HEK293 (cell line): ENCODE results near the gene SCGB1D2.
A peak's percentile ranks its signal among the peaks of the same experiment; 100 is the strongest.

Experiments
- CTCF ChIA-PET: fragments of 350-600 bp; formaldehyde crosslinking; extraction: SDS; loops from one replicate; lab custom pipeline; 2021; ENCODE audit warnings: antibody characterized with exemption; lab: Yijun Ruan, JAX
- POLR2A ChIA-PET: fragments of 300-600 bp; formaldehyde crosslinking; extraction: SDS; loops from one replicate; lab custom pipeline; 2020; ENCODE audit warnings: antibody characterized with exemption, inconsistent platforms; lab: Yijun Ruan, JAX
- H3K27ac ChIP-seq: fragments of 200-500 bp; sonication (Bioruptor generic); 2 replicates; pipeline ENCODE4 v1.5.1; 2014; ENCODE audit warnings: low read depth, low read length, control low read depth, inconsistent platforms; ENCODE audit errors: extremely low read depth
- H3K36me3 ChIP-seq, 2 experiments: fragments of 200-500 bp in 1 of 2; sonication (Bioruptor generic) in 1 of 2; 1 replicate in 1 of 2; 2 replicates in 1 of 2; pipeline ENCODE4 v1.5.1; 2014 to 2017; ENCODE audit warnings: inconsistent platforms in 2 of 2, low read length in 2 of 2; ENCODE audit not compliant: control insufficient read depth in 2 of 2, insufficient read depth in 1 of 2
- H3K4me1 ChIP-seq: fragments of 200-500 bp; sonication (Bioruptor generic); 2 replicates; pipeline ENCODE4 v1.5.1; 2014; ENCODE audit warnings: mild to moderate bottlenecking, low read length, inconsistent platforms; ENCODE audit not compliant: control insufficient read depth, insufficient read depth
- H3K4me3 ChIP-seq: 2 replicates; pipeline ENCODE4 v1.5.1; 2011; ENCODE audit warnings: low read depth, mild to moderate bottlenecking, control low read depth, low read length, moderate library complexity
- H3K9me3 ChIP-seq: fragments of 200-500 bp; sonication (Bioruptor generic); 2 replicates; pipeline ENCODE4 v1.5.1; 2014; ENCODE audit warnings: low read depth, low read length, inconsistent platforms; ENCODE audit not compliant: control insufficient read depth, insufficient read depth
- GFI1B ChIP-seq: fragments of 450-650 bp; formaldehyde crosslinking; IDR thresholded peaks from 2 replicates; pipeline ENCODE4 v1.5.1; 2016; ENCODE audit warnings: missing biosample characterization, missing genetic modification characterization
- GLIS1 ChIP-seq: fragments of 450-650 bp; formaldehyde crosslinking; IDR thresholded peaks from 2 replicates; pipeline ENCODE4 v1.5.1; 2016; ENCODE audit warnings: missing biosample characterization, missing genetic modification characterization
- GLIS2 ChIP-seq: fragments of 450-650 bp; formaldehyde crosslinking; IDR thresholded peaks from 2 replicates; pipeline ENCODE4 v1.5.1; 2016; ENCODE audit warnings: missing biosample characterization, missing genetic modification characterization
- IKZF3 ChIP-seq: fragments of 450-650 bp; IDR thresholded peaks from 2 replicates; pipeline ENCODE4 v1.5.0; 2018; ENCODE audit warnings: missing biosample characterization, mild to moderate bottlenecking, missing genetic modification characterization, moderate library complexity
- KLF1 ChIP-seq: fragments of 450-650 bp; formaldehyde crosslinking; IDR thresholded peaks from 2 replicates; pipeline ENCODE4 v1.5.1; 2016; ENCODE audit warnings: missing biosample characterization, missing genetic modification characterization
- MZF1 ChIP-seq: fragments of 450-650 bp; formaldehyde crosslinking; IDR thresholded peaks from 2 replicates; pipeline ENCODE4 v1.5.1; 2017; ENCODE audit warnings: missing biosample characterization, missing genetic modification characterization, borderline replicate concordance
- OSR2 ChIP-seq: fragments of 450-650 bp; formaldehyde crosslinking; IDR thresholded peaks from 2 replicates; pipeline ENCODE4 v1.5.1; 2016; ENCODE audit warnings: missing biosample characterization, missing genetic modification characterization
- SCRT2 ChIP-seq: fragments of 450-650 bp; formaldehyde crosslinking; IDR thresholded peaks from 2 replicates; pipeline ENCODE4 v1.5.1; 2016; ENCODE audit warnings: missing biosample characterization, missing genetic modification characterization
- SP7 ChIP-seq: fragments of 450-650 bp; formaldehyde crosslinking; IDR thresholded peaks from 2 replicates; pipeline ENCODE4 v1.5.1; 2016; ENCODE audit warnings: missing biosample characterization, missing genetic modification characterization
- WT1 ChIP-seq: fragments of 450-650 bp; formaldehyde crosslinking; IDR thresholded peaks from 2 replicates; pipeline ENCODE4 v1.5.1; 2016; ENCODE audit warnings: missing biosample characterization, missing genetic modification characterization
- ZBTB17 ChIP-seq: fragments of 450-650 bp; formaldehyde crosslinking; IDR thresholded peaks from 2 replicates; pipeline ENCODE4 v1.5.1; 2016; ENCODE audit warnings: missing biosample characterization, missing genetic modification characterization
- ZBTB20 ChIP-seq: fragments of 450-650 bp; formaldehyde crosslinking; IDR thresholded peaks from 2 replicates; pipeline ENCODE4 v1.5.1; 2016; ENCODE audit warnings: missing biosample characterization, missing genetic modification characterization
- ZBTB48 ChIP-seq: fragments of 450-650 bp; formaldehyde crosslinking; IDR thresholded peaks from 2 replicates; pipeline ENCODE4 v1.5.1; 2016; ENCODE audit warnings: missing biosample characterization, missing genetic modification characterization
- ZBTB8A ChIP-seq: fragments of 450-650 bp; formaldehyde crosslinking; IDR thresholded peaks from 2 replicates; pipeline ENCODE4 v1.5.1; 2016; ENCODE audit warnings: missing biosample characterization, missing genetic modification characterization
- ZEB2 ChIP-seq: fragments of 450-650 bp; formaldehyde crosslinking; IDR thresholded peaks from 2 replicates; pipeline ENCODE4 v1.5.1; 2016; ENCODE audit warnings: missing biosample characterization, missing genetic modification characterization
- ZFHX2 ChIP-seq: fragments of 450-650 bp; formaldehyde crosslinking; conservative IDR thresholded peaks from 2 replicates; pipeline ENCODE4 v1.5.1; 2016; ENCODE audit warnings: missing biosample characterization, missing genetic modification characterization
- ZIC2 ChIP-seq: fragments of 450-650 bp; formaldehyde crosslinking; IDR thresholded peaks from 2 replicates; pipeline ENCODE4 v1.5.1; 2016; ENCODE audit warnings: missing biosample characterization, missing genetic modification characterization
- ZNF211 ChIP-seq: fragments of 450-650 bp; formaldehyde crosslinking; IDR thresholded peaks from 2 replicates; pipeline ENCODE4 v1.5.1; 2016; ENCODE audit warnings: low read depth, missing biosample characterization, missing genetic modification characterization
- ZNF239 ChIP-seq: fragments of 450-650 bp; formaldehyde crosslinking; IDR thresholded peaks from 2 replicates; pipeline ENCODE4 v1.5.1; 2016; ENCODE audit warnings: missing biosample characterization, missing genetic modification characterization
- ZNF274 ChIP-seq, 2 experiments: fragments of 200-500 bp in 1 of 2; fragments of 450-650 bp in 1 of 2; sonication (Bioruptor generic) in 1 of 2; formaldehyde crosslinking in 1 of 2; IDR thresholded peaks; 2 replicates each; pipeline versions ENCODE4 v1.5.1 to v1.6.1; 2014 to 2016; ENCODE audit warnings: borderline replicate concordance in 1 of 2, inconsistent platforms in 1 of 2, low read length in 1 of 2, missing biosample characterization in 1 of 2, missing genetic modification characterization in 1 of 2
- ZNF341 ChIP-seq: fragments of 450-650 bp; formaldehyde crosslinking; IDR thresholded peaks from 2 replicates; pipeline ENCODE4; 2016; ENCODE audit warnings: low read depth, missing biosample characterization, missing genetic modification characterization
- ZNF350 ChIP-seq: fragments of 450-650 bp; formaldehyde crosslinking; IDR thresholded peaks from 2 replicates; pipeline ENCODE4 v1.5.0; 2017; ENCODE audit warnings: missing biosample characterization, mild to moderate bottlenecking, missing genetic modification characterization
- ZNF354C ChIP-seq: fragments of 450-650 bp; formaldehyde crosslinking; IDR thresholded peaks from 2 replicates; pipeline ENCODE4 v1.5.1; 2016; ENCODE audit warnings: missing biosample characterization, missing genetic modification characterization, low read depth, borderline replicate concordance
- ZNF423 ChIP-seq: fragments of 450-650 bp; formaldehyde crosslinking; IDR thresholded peaks from 2 replicates; pipeline ENCODE4 v1.5.1; 2016; ENCODE audit warnings: missing biosample characterization, missing genetic modification characterization
- ZNF548 ChIP-seq: fragments of 450-650 bp; formaldehyde crosslinking; IDR thresholded peaks from 2 replicates; pipeline ENCODE4 v1.5.1; 2016; ENCODE audit warnings: missing biosample characterization, missing genetic modification characterization
- ZNF561 ChIP-seq: fragments of 450-650 bp; IDR thresholded peaks from 2 replicates; pipeline ENCODE4 v1.5.1; 2018; ENCODE audit warnings: missing biosample characterization, missing genetic modification characterization, borderline replicate concordance
- ZNF600 ChIP-seq: fragments of 450-650 bp; formaldehyde crosslinking; IDR thresholded peaks from 2 replicates; pipeline ENCODE4 v1.5.1; 2016; ENCODE audit warnings: missing biosample characterization, missing genetic modification characterization
- ZNF629 ChIP-seq: fragments of 450-650 bp; formaldehyde crosslinking; IDR thresholded peaks from 2 replicates; pipeline ENCODE4 v1.5.1; 2017; ENCODE audit warnings: missing biosample characterization, missing genetic modification characterization
- ZNF660 ChIP-seq: fragments of 450-650 bp; IDR thresholded peaks from 2 replicates; pipeline ENCODE4 v1.5.1; 2018; ENCODE audit warnings: missing biosample characterization, mild to moderate bottlenecking, missing genetic modification characterization
- ZNF843 ChIP-seq: fragments of 450-650 bp; formaldehyde crosslinking; IDR thresholded peaks from 2 replicates; pipeline ENCODE4 v1.5.1; 2016; ENCODE audit warnings: missing biosample characterization, missing genetic modification characterization
- TF ChIP-seq, protein P1 (sequence below): fragments of 450-650 bp; formaldehyde crosslinking; IDR thresholded peaks from 2 replicates; pipeline ENCODE4 v1.5.1; 2016; ENCODE audit warnings: missing biosample characterization, missing genetic modification characterization
- TF ChIP-seq, protein P2 (sequence below): fragments of 450-650 bp; formaldehyde crosslinking; IDR thresholded peaks from 2 replicates; pipeline ENCODE4 v1.5.1; 2016; ENCODE audit warnings: missing biosample characterization, missing genetic modification characterization
- TF ChIP-seq, protein P3 (sequence below): fragments of 450-650 bp; formaldehyde crosslinking; IDR thresholded peaks from 2 replicates; pipeline ENCODE4 v1.5.1; 2017; ENCODE audit warnings: missing biosample characterization, missing genetic modification characterization

SCGB1D2 gene, protein sequence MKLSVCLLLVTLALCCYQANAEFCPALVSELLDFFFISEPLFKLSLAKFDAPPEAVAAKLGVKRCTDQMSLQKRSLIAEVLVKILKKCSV

DNA sequence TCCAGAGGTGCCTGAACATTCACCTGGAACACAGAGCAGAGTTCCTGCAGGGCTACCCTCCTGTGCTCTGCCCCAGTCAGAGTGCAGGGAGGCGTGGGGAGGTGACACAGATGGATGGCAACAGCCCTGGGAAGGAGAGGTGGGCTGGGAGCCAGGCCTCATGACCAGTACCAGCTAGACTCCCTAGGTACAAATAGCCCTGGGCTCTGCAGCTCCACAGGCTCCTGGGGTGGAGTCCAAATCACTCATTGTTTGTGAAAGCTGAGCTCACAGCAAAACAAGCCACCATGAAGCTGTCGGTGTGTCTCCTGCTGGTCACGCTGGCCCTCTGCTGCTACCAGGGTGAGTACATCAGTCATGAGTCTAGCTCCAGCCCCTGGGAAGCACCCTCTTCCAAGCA lies at the start of gene SCGB1D2:
TSS of gene SCGB1D2 (plus strand) at position 219 of the 400 bp plus-strand sequence. CDS start at position 288, 69 bp downstream.
- Histone ChIP-seq H3K36me3 (no peaks in the 10 kb centered on the region), H3K9me3 (no peaks in the 10 kb centered on the region), H3K4me1 (no peaks in the 10 kb centered on the region; the same call in 1 of the 2 replicates), H3K27ac (no peak within 1 kb of the TSS), H3K4me3 (no peak within 1 kb of the TSS)
- TF ChIP-seq, protein P1, sequence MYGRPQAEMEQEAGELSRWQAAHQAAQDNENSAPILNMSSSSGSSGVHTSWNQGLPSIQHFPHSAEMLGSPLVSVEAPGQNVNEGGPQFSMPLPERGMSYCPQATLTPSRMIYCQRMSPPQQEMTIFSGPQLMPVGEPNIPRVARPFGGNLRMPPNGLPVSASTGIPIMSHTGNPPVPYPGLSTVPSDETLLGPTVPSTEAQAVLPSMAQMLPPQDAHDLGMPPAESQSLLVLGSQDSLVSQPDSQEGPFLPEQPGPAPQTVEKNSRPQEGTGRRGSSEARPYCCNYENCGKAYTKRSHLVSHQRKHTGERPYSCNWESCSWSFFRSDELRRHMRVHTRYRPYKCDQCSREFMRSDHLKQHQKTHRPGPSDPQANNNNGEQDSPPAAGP (tag by site-specific recombination), result peak; percentile 75; the same call in 1 of the 2 replicates
- TF ChIP-seq ZNF843 (tag by site-specific recombination) (0 out of 2 replicates have a peak, but pooled peaks have one; percentile 25), IKZF3 (peak; percentile 83), ZNF211 (tag by site-specific recombination) (no peak), ZNF350 (tag by site-specific recombination) (no peak), SCRT2 (peak; percentile 83), ZBTB17 (tag by site-specific recombination) (peak; percentile 66), ZNF239 (tag by site-specific recombination) (no peak), ZNF423 (peak; percentile 15; the same call in 1 of the 2 replicates), GFI1B (no peak), ZNF548 (tag by site-specific recombination) (peak; percentile 93), WT1 (tag by site-specific recombination) (peak; percentile 91), ZNF274 (IDR thresholded peaks at IDR 0.05; ENCODE audit: low read length) (no peak), ZNF274 (tag by site-specific recombination; IDR thresholded peaks at IDR 0.05; ENCODE audit: borderline replicate concordance) (no peak), MZF1 (tag by site-specific recombination) (no peak), GLIS2 (peak; percentile 37; the same call in 1 of the 2 replicates), GLIS1 (tag by site-specific recombination) (peak; percentile 79), OSR2 (tag by site-specific recombination) (peak; percentile 84), ZFHX2 (tag by site-specific recombination) (0 out of 2 replicates have a peak, but pooled peaks have one; percentile 14), SP7 (tag by site-specific recombination) (peak; percentile 51), ZBTB8A (tag by site-specific recombination) (0 out of 2 replicates have a peak, but pooled peaks have one; percentile 25), ZEB2 (tag by site-specific recombination) (no peak), ZNF561 (tag by site-specific recombination) (peak; percentile 54; the same call in 1 of the 2 replicates), ZIC2 (tag by site-specific recombination) (peak; percentile 99), ZNF600 (tag by site-specific recombination) (peak; percentile 87), KLF1 (tag by site-specific recombination) (peak; percentile 88), ZNF629 (tag by site-specific recombination) (peak; percentile 59), ZNF341 (tag by site-specific recombination) (peak; percentile 93), ZBTB48 (tag by site-specific recombination) (peak; percentile 60; the same call in 1 of the 2 replicates), ZNF354C (no peak), ZBTB20 (tag by site-specific recombination) (peak; percentile 55; the same call in 1 of the 2 replicates), ZNF660 (tag by site-specific recombination) (peak; percentile 31; the same call in 1 of the 2 replicates)
- TF ChIP-seq, protein P2, sequence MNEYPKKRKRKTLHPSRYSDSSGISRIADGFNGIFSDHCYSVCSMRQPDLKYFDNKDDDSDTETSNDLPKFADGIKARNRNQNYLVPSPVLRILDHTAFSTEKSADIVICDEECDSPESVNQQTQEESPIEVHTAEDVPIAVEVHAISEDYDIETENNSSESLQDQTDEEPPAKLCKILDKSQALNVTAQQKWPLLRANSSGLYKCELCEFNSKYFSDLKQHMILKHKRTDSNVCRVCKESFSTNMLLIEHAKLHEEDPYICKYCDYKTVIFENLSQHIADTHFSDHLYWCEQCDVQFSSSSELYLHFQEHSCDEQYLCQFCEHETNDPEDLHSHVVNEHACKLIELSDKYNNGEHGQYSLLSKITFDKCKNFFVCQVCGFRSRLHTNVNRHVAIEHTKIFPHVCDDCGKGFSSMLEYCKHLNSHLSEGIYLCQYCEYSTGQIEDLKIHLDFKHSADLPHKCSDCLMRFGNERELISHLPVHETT (tag by site-specific recombination), result no peak
- TF ChIP-seq, protein P3, sequence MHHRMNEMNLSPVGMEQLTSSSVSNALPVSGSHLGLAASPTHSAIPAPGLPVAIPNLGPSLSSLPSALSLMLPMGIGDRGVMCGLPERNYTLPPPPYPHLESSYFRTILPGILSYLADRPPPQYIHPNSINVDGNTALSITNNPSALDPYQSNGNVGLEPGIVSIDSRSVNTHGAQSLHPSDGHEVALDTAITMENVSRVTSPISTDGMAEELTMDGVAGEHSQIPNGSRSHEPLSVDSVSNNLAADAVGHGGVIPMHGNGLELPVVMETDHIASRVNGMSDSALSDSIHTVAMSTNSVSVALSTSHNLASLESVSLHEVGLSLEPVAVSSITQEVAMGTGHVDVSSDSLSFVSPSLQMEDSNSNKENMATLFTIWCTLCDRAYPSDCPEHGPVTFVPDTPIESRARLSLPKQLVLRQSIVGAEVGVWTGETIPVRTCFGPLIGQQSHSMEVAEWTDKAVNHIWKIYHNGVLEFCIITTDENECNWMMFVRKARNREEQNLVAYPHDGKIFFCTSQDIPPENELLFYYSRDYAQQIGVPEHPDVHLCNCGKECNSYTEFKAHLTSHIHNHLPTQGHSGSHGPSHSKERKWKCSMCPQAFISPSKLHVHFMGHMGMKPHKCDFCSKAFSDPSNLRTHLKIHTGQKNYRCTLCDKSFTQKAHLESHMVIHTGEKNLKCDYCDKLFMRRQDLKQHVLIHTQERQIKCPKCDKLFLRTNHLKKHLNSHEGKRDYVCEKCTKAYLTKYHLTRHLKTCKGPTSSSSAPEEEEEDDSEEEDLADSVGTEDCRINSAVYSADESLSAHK (tag by site-specific recombination), result no peak
- POLR2A ChIA-PET, result no interaction called here
- CTCF ChIA-PET, result interaction anchor here (0.7 to 1.4 kb wide), 4 partner anchors 13 to 70 kb away, joined by 3 to 5 read pairs (median 3); no protein-coding TSS in a partner anchor
